Activated naive CD4-positive, alpha-beta T cell treated with anti-CD3 and anti-CD28 coated beads, Interleukin-2, amount 50 U/mL, for 16 hours (primary cell): ENCODE data around the gene KCNQ5.
"Not testable (repeated sequence)": the region's sequence is repeated elsewhere in the genome, so short reads cannot be mapped to it uniquely, and the experiment has no call there.

ENCODE experiments used
- DNase-seq: peaks from one replicate; pipeline ENCODE4 v3.0.0-alpha.2; 2020

Gene KCNQ5

GRCh38 chr6:72856801-72857200, 234.9 kb downstream of the KCNQ5 start:
- DNase-seq: no peak

GRCh38 chr6:72857791-72858585, 236.1 kb downstream of the KCNQ5 start:
- no peak for DNase-seq

DNA sequence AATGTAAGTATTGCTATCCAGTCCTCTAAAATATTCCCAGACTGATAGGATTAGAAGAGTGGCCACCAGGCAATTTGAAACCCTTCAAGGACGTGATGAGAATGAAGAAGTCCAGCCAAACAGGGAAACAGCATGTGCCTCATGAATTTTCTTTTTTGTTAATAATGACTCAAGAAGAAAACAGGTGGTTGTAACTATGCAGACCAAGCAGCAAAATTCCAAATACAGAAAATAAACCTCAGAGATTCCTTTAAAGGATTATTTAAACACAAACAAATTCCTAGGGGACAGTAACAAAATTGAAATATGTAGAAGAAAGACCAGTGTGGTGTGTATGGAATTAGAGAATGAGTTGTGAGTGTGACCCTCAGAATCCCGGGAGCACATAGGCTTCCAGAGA, 239.2 kb downstream of the KCNQ5 start:
- no peak for DNase-seq

GRCh38 chr6:72861935-72862432, 240.1 kb downstream of the KCNQ5 start:
- DNase-seq: no peak

DNA sequence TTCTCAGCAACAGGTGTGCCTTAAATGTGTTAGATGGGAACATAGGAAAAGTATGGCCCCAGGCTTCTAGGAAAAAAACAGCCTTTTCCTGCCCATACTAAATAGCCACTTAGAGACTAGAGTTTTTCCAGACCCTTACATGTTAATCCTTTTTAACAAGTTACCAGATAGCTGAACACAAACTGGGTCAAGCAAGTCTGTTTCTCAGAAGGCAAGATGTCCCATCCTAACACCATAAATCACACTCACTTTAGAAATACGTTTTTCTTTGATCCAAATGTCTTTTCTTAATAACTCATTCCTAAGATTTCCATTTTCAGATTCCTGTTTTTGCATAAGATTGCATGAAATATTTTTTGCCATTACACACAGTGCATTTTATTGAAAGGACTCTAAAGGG, 241.3 kb downstream of the KCNQ5 start:
- no peak for DNase-seq

GRCh38 chr6:72864236-72864635, 242.4 kb downstream of the KCNQ5 start:
- no peak for DNase-seq

- no peak for DNase-seq
These were observed 242.9 kb downstream of the KCNQ5 start for GRCh38 chr6:72864799-72865198.

GRCh38 chr6:72865467-72865866, 243.6 kb downstream of the KCNQ5 start:
- DNase-seq: no peak

DNA sequence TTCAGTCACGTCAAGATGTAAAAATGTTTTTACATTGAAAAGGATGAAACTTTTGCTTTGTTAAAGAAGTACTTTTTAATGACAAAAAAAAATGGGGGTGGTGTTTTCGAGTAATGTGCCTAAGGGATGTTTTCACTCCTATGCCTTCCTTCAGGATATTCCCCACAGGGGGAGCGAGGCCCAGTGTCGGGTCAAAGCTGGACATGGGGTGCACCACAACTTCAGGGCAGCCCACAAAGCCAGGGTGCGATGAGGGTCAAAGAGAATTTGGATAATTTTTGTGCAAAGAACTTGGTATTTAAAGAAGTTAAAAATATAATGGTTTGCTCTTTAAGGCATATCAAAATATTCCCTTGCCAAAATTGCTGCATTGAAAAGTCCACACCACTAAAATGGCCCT, 247.8 kb downstream of the KCNQ5 start:
- no peak for DNase-seq

- no peak for DNase-seq
These were observed 251.6 kb downstream of the KCNQ5 start for GRCh38 chr6:72873433-72873832.

GRCh38 chr6:72876256-72876655, 254.4 kb downstream of the KCNQ5 start:
- no peak for DNase-seq

DNA sequence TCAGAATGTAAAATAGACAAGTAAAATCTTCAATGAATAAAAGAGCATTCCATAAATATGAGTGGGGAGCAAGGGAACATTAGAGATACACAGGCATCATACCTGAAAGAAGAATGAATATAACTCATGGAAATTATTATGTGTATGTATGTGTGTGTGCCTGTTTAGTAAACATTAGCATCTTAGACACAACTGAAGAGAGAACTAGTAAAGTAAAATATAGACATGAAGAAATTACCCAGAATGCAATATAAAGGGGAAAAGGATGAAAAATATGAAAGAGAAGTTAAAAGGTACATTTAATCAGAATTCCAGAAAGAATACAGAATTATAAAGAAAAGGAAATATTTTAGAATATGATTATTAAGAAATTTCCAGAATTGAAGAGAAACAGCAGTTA, 264.3 kb downstream of the KCNQ5 start:
- no peak for DNase-seq

DNA sequence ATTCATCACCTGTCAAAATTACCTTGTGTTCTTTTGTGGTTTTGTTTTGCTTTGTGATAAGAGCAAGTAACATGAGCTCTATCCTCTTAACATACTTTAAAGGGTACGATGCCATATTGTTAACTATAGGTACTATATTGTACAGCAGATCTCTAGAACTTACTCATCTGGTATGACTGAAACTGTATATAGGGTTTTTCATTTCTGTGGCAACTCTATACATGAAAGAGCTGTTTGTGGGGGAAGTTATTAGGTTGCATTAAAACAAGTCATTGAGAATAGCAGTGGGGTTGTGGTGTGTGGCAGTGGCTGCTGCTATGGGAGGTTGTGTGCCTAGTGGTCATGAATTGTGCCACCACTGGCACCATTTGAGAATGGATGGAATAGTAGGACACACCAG, 268.4 kb downstream of the KCNQ5 start:
- no peak for DNase-seq

GRCh38 chr6:72890671-72891070, 268.8 kb downstream of the KCNQ5 start:
- no peak for DNase-seq

DNA sequence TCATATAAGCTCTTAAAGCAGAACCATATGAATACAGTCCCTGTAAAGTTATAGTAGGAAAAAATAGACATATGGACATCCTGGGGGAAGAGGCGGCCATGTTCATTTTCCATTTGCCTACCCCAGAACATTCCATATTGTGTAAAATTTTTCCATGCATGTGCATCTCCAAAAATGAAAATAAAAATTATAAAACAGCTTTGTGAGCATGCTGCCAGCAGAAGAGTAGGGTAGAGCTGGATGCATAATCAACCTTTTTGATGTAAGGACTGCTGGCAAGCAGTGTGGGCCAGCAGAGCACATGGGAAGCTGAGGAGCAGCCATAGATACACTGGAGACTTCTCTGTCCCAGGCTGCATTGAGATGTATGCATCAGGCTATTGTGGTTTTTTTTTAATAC, 271.0 kb downstream of the KCNQ5 start:
- no peak for DNase-seq

- DNase-seq: no peak
These were observed 272.2 kb downstream of the KCNQ5 start for GRCh38 chr6:72894091-72894490.

- DNase-seq: not testable (repeated sequence)
These were observed 276.4 kb downstream of the KCNQ5 start for GRCh38 chr6:72898313-72898712.

GRCh38 chr6:72905705-72906478, 284.0 kb downstream of the KCNQ5 start:
- no peak for DNase-seq

GRCh38 chr6:72911463-72912155, 289.7 kb downstream of the KCNQ5 start:
- DNase-seq: no peak

GRCh38 chr6:72913797-72914196, 291.9 kb downstream of the KCNQ5 start:
- no peak for DNase-seq

- DNase-seq: no peak
These were observed 294.4 kb downstream of the KCNQ5 start for GRCh38 chr6:72916298-72916697.

DNA sequence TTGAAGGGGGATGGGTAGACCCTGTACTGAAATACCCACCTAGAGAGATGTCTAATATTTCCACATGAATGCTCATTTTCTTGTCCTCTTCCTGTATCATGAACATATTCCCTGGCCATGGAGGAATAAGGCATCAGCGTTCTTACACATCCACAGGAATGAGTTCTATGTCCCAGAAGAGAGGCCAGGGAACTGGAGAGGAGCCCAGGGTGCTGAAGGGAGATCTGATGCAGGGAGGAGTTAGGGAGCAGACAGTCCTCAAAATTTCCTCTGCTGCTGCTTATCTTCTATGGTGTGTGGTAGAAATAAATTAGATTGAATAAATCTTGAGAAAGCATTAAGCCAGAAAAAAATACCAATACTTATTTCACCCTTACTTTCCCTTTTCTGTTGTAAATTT, 295.0 kb downstream of the KCNQ5 start:
- DNase-seq: no peak

- DNase-seq: no peak
These were observed 300.5 kb downstream of the KCNQ5 start for GRCh38 chr6:72922401-72922800.

DNA sequence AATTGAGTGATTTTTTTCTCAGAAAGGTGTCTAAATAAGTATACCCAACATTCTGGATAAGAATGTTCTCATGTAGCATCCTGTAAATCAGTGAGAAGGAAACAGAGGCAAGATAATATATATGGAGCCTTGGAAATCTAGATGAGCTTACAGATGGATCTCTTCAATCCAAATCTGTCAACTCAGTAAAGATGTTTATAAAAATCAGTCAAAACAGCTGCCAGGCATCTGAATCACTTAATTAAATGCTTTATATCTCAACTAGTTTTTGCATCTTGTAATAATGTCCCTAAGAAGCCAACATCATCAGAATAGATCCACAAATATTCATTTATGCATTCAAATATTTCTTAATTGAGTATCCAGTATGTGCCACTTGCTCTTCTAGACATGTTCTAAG, 303.3 kb downstream of the KCNQ5 start:
- no peak for DNase-seq
